Endothelial cell of umbilical vein (primary cell): Measurements from ENCODE around the gene FOXN1. TPM values are rescaled to one million over a fixed set of nuclear protein-coding genes. Genes with fewer than 3 reads are reported as not detected.

ENCODE experiments used
- BruUV-seq: library from RNA; stranded (reverse); fragments of 400-500 nt; replicated peaks from 2 replicates; lab custom pipeline; 2021; lab: Mats Ljungman, UMichigan
- CTCF ChIA-PET: fragments of 300-600, 350-600 bp; sonication (Branson Sonifier 250); formaldehyde crosslinking; loops from one replicate; lab custom pipeline; 2021; ENCODE audit warnings: antibody characterized with exemption, inconsistent platforms; lab: Charles Lee
- POLR2A ChIA-PET: fragments of 300-600, 350-600 bp; sonication (Branson Sonifier 250); formaldehyde crosslinking; loops from one replicate; lab custom pipeline; 2021; ENCODE audit warnings: antibody characterized with exemption, inconsistent platforms; lab: Charles Lee
- DNase-seq: peaks from one replicate; pipeline ENCODE4 v3.0.0-alpha.2; 2011; ENCODE audit warnings: low read depth, low spot score
- FAIRE-seq: peaks from 2 replicates; lab custom pipeline; 2011; peaks lifted over from hg19 to GRCh38; lab: Jason Lieb, UNC
- H2AFZ ChIP-seq: 2 replicates; pipeline ENCODE4 v1.6.0; 2012; ENCODE audit warnings: low read depth, low read length, control low read depth, inconsistent platforms
- H3K27ac ChIP-seq: 2 replicates; pipeline ENCODE4 v1.5.1; 2011; ENCODE audit warnings: low read depth, mild to moderate bottlenecking, control low read depth, low read length, moderate library complexity; ENCODE audit not compliant: insufficient read depth
- H3K27me3 ChIP-seq, 2 experiments: 2 replicates each; pipeline versions ENCODE4 v1.6.0 to v1.6.1; 2011; ENCODE audit warnings: low read length in 2 of 2, mixed read lengths in 1 of 2; ENCODE audit not compliant: control insufficient read depth in 2 of 2, insufficient read depth in 2 of 2
- H3K36me3 ChIP-seq, 2 experiments: 2 replicates in 1 of 2; 3 replicates in 1 of 2; pipeline ENCODE4 v1.5.1; 2011; ENCODE audit warnings: low read length in 2 of 2, mild to moderate bottlenecking in 1 of 2, moderate library complexity in 1 of 2; ENCODE audit not compliant: control insufficient read depth in 2 of 2, insufficient read depth in 2 of 2; ENCODE audit errors: extremely low read depth in 1 of 2
- H3K4me1 ChIP-seq: 3 replicates; pipeline ENCODE4 v1.5.1; 2011; ENCODE audit warnings: mild to moderate bottlenecking, low read length; ENCODE audit not compliant: control insufficient read depth, insufficient read depth; ENCODE audit errors: extremely low read depth
- H3K4me2 ChIP-seq: 2 replicates; pipeline ENCODE4 v1.6.1; 2011; ENCODE audit warnings: low read length, control low read depth, mixed read lengths; ENCODE audit not compliant: insufficient read depth
- H3K4me3 ChIP-seq, 3 experiments: fragments of 200-600 bp in 1 of 3; sonication (generic), shearing (Covaris generic) in 1 of 3; replicated peaks in 1 of 3; 2 replicates each; pipeline ENCODE4 v1.5.1; 2011 to 2016; ENCODE audit warnings: control low read depth in 3 of 3, low read length in 3 of 3, mild to moderate bottlenecking in 2 of 3, inconsistent platforms in 1 of 3, low read depth in 1 of 3, moderate library complexity in 1 of 3; ENCODE audit not compliant: insufficient read depth in 1 of 3
- H3K79me2 ChIP-seq: 2 replicates; pipeline ENCODE4 v1.6.0; 2012; ENCODE audit warnings: low read length, inconsistent platforms; ENCODE audit not compliant: control insufficient read depth, insufficient read depth
- H3K9ac ChIP-seq: replicated peaks from 2 replicates; pipeline ENCODE3; 2011; ENCODE audit warnings: low read length, control low read depth; ENCODE audit not compliant: insufficient read depth; ENCODE audit errors: extremely low read depth
- H3K9me1 ChIP-seq: replicated peaks from 3 replicates; pipeline ENCODE4 v1.6.0; 2011; ENCODE audit warnings: mild to moderate bottlenecking, low read length; ENCODE audit not compliant: control insufficient read depth, insufficient read depth; ENCODE audit errors: extremely low read depth
- H3K9me3 ChIP-seq: replicated peaks from 2 replicates; pipeline ENCODE4 v1.5.1; 2012; ENCODE audit warnings: low read length, inconsistent platforms; ENCODE audit not compliant: control insufficient read depth, insufficient read depth
- H4K20me1 ChIP-seq: replicated peaks from 2 replicates; pipeline ENCODE3; 2011; ENCODE audit warnings: mild to moderate bottlenecking, low read length; ENCODE audit not compliant: control insufficient read depth, insufficient read depth; ENCODE audit errors: extremely low read depth
- EZH2 ChIP-seq: IDR thresholded peaks from 2 replicates; pipeline ENCODE4 v1.6.1; 2012; ENCODE audit warnings: borderline replicate concordance, low read depth, mild to moderate bottlenecking, moderate library complexity, low read length, inconsistent platforms; ENCODE audit not compliant: severe bottlenecking
- FOS ChIP-seq: IDR thresholded peaks from 2 replicates; pipeline ENCODE4 v1.6.1; 2011; ENCODE audit warnings: mild to moderate bottlenecking, low read length, moderate library complexity, borderline replicate concordance; ENCODE audit not compliant: insufficient read depth
- MAX ChIP-seq: IDR thresholded peaks from 2 replicates; pipeline ENCODE4 v1.6.1; 2011; ENCODE audit not compliant: insufficient read depth, insufficient read length
- POLR2A ChIP-seq: IDR thresholded peaks from 2 replicates; pipeline ENCODE4 v1.6.1; 2012; ENCODE audit warnings: low read depth, mild to moderate bottlenecking, control low read depth, low read length
- POLR2AphosphoS5 ChIP-seq: IDR thresholded peaks from 2 replicates; pipeline ENCODE4 v1.6.1; 2012; ENCODE audit warnings: low read depth, mild to moderate bottlenecking, control low read depth, low read length, moderate library complexity; ENCODE audit not compliant: insufficient read depth
- dilution Hi-C: fragments of 300-500 bp; cut with MboI; formaldehyde crosslinking; loops from one replicate; pipeline ENCODE4 v1.15.0; 2019; ENCODE audit warnings: low sequenced_read_pairs; ENCODE audit not compliant: extremely low pct_ligation_motif_present
- intact Hi-C: fragments of 100-400 bp; cut with micrococcal nuclease; formaldehyde crosslinking; loops from one replicate; pipeline ENCODE4 v1.10.0; 2022
- polyA plus RNA-seq, 4 experiments: library from polyadenylated mRNA; depleted of rRNA in 3 of 4; stranded (reverse) in 3 of 4; unstranded in 1 of 4; fragments of >200 nt; gene quantifications; 2 replicates each; pipeline versions ENCODE4 v1.2.1 to v1.2.3, GENCODE V29; 2011 to 2012; ENCODE audit warnings: missing spikeins in 1 of 4
- total RNA-seq: library from RNA; stranded (reverse); gene quantifications from 2 replicates; pipeline ENCODE4 v1.2.3, GENCODE V29; 2021
- TF ChIP-seq, protein P1 (sequence below), 2 donors: IDR thresholded peaks; 1 replicate in 1 of 2; 2 replicates in 1 of 2; pipeline ENCODE4 v1.5.1; 2011; ENCODE audit warnings: low read length in 2 of 2, mild to moderate bottlenecking in 2 of 2, moderate library complexity in 2 of 2, control low read depth in 1 of 2, inconsistent platforms in 1 of 2, low read depth in 1 of 2; ENCODE audit not compliant: insufficient read depth in 1 of 2; ENCODE audit errors: extremely low read depth in 1 of 2

The FOXN1 gene
- total and polyA plus RNA-seq, 2 donors (not counting 3 experiments of a cell fraction or from before 2014, with no cell fraction given): not detected

DNA sequence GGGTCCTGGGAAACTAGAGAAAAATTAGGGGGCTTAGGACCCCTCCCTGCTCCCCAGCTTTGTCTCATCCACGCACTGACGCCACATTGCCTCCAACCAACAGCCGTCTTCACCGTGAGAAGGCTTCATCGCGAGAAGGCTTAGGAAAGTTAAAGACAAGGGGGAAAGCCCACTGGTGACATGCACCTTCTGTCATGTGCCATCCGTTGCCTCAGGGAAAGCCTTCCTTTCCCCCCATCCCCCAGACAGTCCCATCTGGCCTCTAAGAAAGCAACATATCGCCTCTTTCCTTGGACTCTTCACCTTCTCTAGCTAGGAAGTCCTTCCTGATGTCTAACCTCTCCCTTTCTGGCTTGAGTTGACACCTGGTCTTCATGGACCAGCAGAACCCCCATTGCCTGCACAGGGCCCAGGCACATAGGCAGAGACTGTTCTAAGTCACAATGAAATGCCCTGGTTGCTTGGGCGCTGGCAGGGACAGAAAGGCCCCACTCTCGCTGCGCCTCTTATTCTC is 2.1 kb downstream of the FOXN1 start:
- no TSS peak for BruUV-seq
- DNase-seq (no peak), FAIRE-seq (no peak)
- H3K27me3 ChIP-seq: peaks cover 19 to 21% of the 10 kb centered on the region in 2 experiments
- no peaks in the 10 kb centered on the region for H4K20me1 ChIP-seq
- no peak overlapping the region for H3K27ac ChIP-seq
- H3K4me2 ChIP-seq: no peak overlapping the region
- TF ChIP-seq POLR2A (no peak), EZH2 (no peak), FOS (no peak), MAX (no peak), POLR2AphosphoS5 (no peak)
- TF ChIP-seq, protein P1, sequence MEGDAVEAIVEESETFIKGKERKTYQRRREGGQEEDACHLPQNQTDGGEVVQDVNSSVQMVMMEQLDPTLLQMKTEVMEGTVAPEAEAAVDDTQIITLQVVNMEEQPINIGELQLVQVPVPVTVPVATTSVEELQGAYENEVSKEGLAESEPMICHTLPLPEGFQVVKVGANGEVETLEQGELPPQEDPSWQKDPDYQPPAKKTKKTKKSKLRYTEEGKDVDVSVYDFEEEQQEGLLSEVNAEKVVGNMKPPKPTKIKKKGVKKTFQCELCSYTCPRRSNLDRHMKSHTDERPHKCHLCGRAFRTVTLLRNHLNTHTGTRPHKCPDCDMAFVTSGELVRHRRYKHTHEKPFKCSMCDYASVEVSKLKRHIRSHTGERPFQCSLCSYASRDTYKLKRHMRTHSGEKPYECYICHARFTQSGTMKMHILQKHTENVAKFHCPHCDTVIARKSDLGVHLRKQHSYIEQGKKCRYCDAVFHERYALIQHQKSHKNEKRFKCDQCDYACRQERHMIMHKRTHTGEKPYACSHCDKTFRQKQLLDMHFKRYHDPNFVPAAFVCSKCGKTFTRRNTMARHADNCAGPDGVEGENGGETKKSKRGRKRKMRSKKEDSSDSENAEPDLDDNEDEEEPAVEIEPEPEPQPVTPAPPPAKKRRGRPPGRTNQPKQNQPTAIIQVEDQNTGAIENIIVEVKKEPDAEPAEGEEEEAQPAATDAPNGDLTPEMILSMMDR (IDR thresholded peaks at IDR 0.05; ENCODE audit: extremely low read depth in 1 of 2, insufficient read depth in 1 of 2, low read depth in 1 of 2, low read length in 2 of 2): no peak
- dilution Hi-C loops (no loop called here), intact Hi-C loops (no loop called here)
- no peak overlapping the region for H3K9ac ChIP-seq
- H3K36me3 ChIP-seq: no peaks in the 10 kb centered on the region
- no peak overlapping the region for H2AFZ ChIP-seq
- H3K9me1 ChIP-seq: no peaks in the 10 kb centered on the region
- H3K79me2 ChIP-seq: no peaks in the 10 kb centered on the region
- ChIA-PET POLR2A (no interaction called here), CTCF (no interaction called here)
- no peaks in the 10 kb centered on the region for H3K4me1 ChIP-seq
- no peak overlapping the region for H3K4me3 ChIP-seq
- H3K9me3 ChIP-seq: no peaks in the 10 kb centered on the region
